ENCODE data around the gene NUP88.

- no peak for TF ChIP-seq HDAC6 (IDR thresholded peaks at IDR 0.05; ENCODE audit: unreplicated experiment)
- no peak for TF ChIP-seq POLR2AphosphoS5 (IDR thresholded peaks at IDR 0.05; ENCODE audit: low read length)
- TF ChIP-seq WRNIP1 (IDR thresholded peaks at IDR 0.05; ENCODE audit: borderline replicate concordance, low read depth, low read length): no peak
- no peak for TF ChIP-seq ATF7 (IDR thresholded peaks at IDR 0.05; ENCODE audit: low read depth)
- TF ChIP-seq USF2 (IDR thresholded peaks at IDR 0.05; ENCODE audit: borderline replicate concordance, low read depth, low read length): no peak
- no peak for TF ChIP-seq ZBED1 (IDR thresholded peaks at IDR 0.05; ENCODE audit: borderline replicate concordance)
- no peak for TF ChIP-seq PAX8 (IDR thresholded peaks at IDR 0.05)
- no peak for TF ChIP-seq YBX1 (IDR thresholded peaks at IDR 0.05)
- no peak for TF ChIP-seq EP300 (IDR thresholded peaks at IDR 0.05; ENCODE audit: borderline replicate concordance in 1 of 2, control insufficient read depth in 1 of 2, low read depth in 2 of 2, low read length in 2 of 2)
- no peak for TF ChIP-seq BCL11A (IDR thresholded peaks at IDR 0.05; ENCODE audit: low read depth, low read length)
- no peak for TF ChIP-seq ZNF384 (IDR thresholded peaks at IDR 0.05; ENCODE audit: borderline replicate concordance, low read depth, low read length)
- no peak for TF ChIP-seq E2F4 (IDR thresholded peaks at IDR 0.05; ENCODE audit: low read depth, low read length)
Observed at GRCh38 chr17:5364156-5364555, 55.3 kb downstream of the NUP88 start.

Data from GM12878 (cell line).